GM23338 (cell line): Measurements from ENCODE around the gene NAMPT. TPM values are rescaled to one million over a fixed set of nuclear protein-coding genes. Genes with fewer than 3 reads are reported as not detected.

Experiments used
- ATAC-seq: fragments of 200-7000 bp; cut with Tn5 transposase; 3 replicates; pipeline ENCODE4 v1.9.1; 2020
- DNase-seq: peaks from one replicate; pipeline ENCODE4 v3.0.0-alpha.2; 2015; ENCODE audit warnings: low spot score
- H2AFZ ChIP-seq: fragments of 200-600 bp; sonication (generic); 2 replicates; pipeline ENCODE4 v1.8.0; 2016; ENCODE audit warnings: antibody characterized with exemption, mild to moderate bottlenecking, moderate library complexity
- H3F3A ChIP-seq: fragments of 200-600 bp; sonication (generic); replicated peaks from 2 replicates; pipeline ENCODE4 v1.8.0; 2017; ENCODE audit warnings: antibody characterized with exemption, mixed run types, low read depth
- H3K27ac ChIP-seq: fragments of 200-600 bp; sonication (generic); 2 replicates; pipeline ENCODE4 v1.6.1; 2016; ENCODE audit warnings: low read depth
- H3K27me3 ChIP-seq: fragments of 200-600 bp; sonication (generic); 2 replicates; pipeline ENCODE4 v1.8.0; 2016; ENCODE audit warnings: mild to moderate bottlenecking, mixed run types, moderate library complexity; ENCODE audit not compliant: insufficient read depth
- H3K36me3 ChIP-seq: fragments of 200-600 bp; sonication (generic); 2 replicates; pipeline ENCODE4 v1.8.0; 2016; ENCODE audit warnings: mild to moderate bottlenecking; ENCODE audit not compliant: insufficient read depth
- H3K4me1 ChIP-seq: fragments of 200-600 bp; sonication (generic); 2 replicates; pipeline ENCODE4 v1.8.0; 2016; ENCODE audit warnings: mild to moderate bottlenecking, moderate library complexity; ENCODE audit not compliant: insufficient read depth
- H3K4me2 ChIP-seq: fragments of 200-600 bp; sonication (generic); 2 replicates; pipeline ENCODE4 v1.7.1; 2017; ENCODE audit warnings: mixed run types
- H3K4me3 ChIP-seq: fragments of 200-600 bp; sonication (generic); 2 replicates; pipeline ENCODE4 v1.6.1; 2016; ENCODE audit warnings: mixed run types
- H3K79me2 ChIP-seq: fragments of 200-600 bp; sonication (generic); replicated peaks from 2 replicates; pipeline ENCODE4 v1.8.0; 2017; ENCODE audit warnings: mild to moderate bottlenecking; ENCODE audit not compliant: insufficient read depth
- H3K9me2 ChIP-seq: fragments of 200-600 bp; sonication (generic); 2 replicates; pipeline ENCODE4 v1.8.0; 2017; ENCODE audit not compliant: insufficient read depth
- H4K20me1 ChIP-seq: fragments of 200-600 bp; sonication (generic); replicated peaks from 2 replicates; pipeline ENCODE4 v1.8.0; 2017; ENCODE audit warnings: mild to moderate bottlenecking; ENCODE audit not compliant: insufficient read depth
- H3K27ac Mint-ChIP-seq: 2 replicates; pipeline ENCODE4 v1.8.0; 2020; ENCODE audit warnings: inconsistent platforms, mild to moderate bottlenecking, moderate library complexity, mixed read lengths
- H3K27me3 Mint-ChIP-seq: 3 replicates; pipeline ENCODE4 v1.8.0; 2022; ENCODE audit warnings: low read depth, mild to moderate bottlenecking, moderate library complexity, mixed read lengths, inconsistent platforms; ENCODE audit not compliant: insufficient read depth, poor library complexity
- H3K36me3 Mint-ChIP-seq: 3 replicates; pipeline ENCODE4 v1.8.0; 2021; ENCODE audit warnings: low read depth, mild to moderate bottlenecking, inconsistent platforms, moderate library complexity, mixed read lengths
- H3K4me1 Mint-ChIP-seq: 3 replicates; pipeline ENCODE4 v1.8.0; 2020; ENCODE audit warnings: mild to moderate bottlenecking, inconsistent platforms, mixed read lengths
- H3K4me3 Mint-ChIP-seq: 3 replicates; pipeline ENCODE4 v1.8.0; 2021; ENCODE audit warnings: moderate library complexity, mild to moderate bottlenecking, inconsistent platforms, mixed read lengths
- H3K9me3 Mint-ChIP-seq: 3 replicates; pipeline ENCODE4 v1.8.0; 2020; ENCODE audit warnings: moderate library complexity, mild to moderate bottlenecking, inconsistent platforms, mixed read lengths
- CREB1 ChIP-seq: fragments of 250-450 bp; sonication (Bioruptor Pico); IDR thresholded peaks from 2 replicates; pipeline ENCODE4 v1.5.0; 2020; ENCODE audit warnings: low read depth, mild to moderate bottlenecking, moderate library complexity
- ETS1 ChIP-seq: IDR thresholded peaks from 2 replicates; pipeline ENCODE4 v1.6.1; 2016; ENCODE audit warnings: antibody characterized with exemption
- EZH2 ChIP-seq: fragments of 200-600 bp; sonication (generic); IDR thresholded peaks from one replicate; pipeline ENCODE4 v1.8.0; 2017; ENCODE audit warnings: antibody characterized with exemption, mild to moderate bottlenecking, low read depth; ENCODE audit not compliant: unreplicated experiment
- EZH2phosphoT487 ChIP-seq: fragments of 200-600 bp; sonication (generic); IDR thresholded peaks from one replicate; pipeline ENCODE4 v1.8.1; 2018; ENCODE audit warnings: antibody characterized with exemption; ENCODE audit not compliant: unreplicated experiment
- JUNB ChIP-seq: IDR thresholded peaks from one replicate; pipeline ENCODE4 v1.6.1; 2016; ENCODE audit warnings: antibody characterized with exemption; ENCODE audit not compliant: unreplicated experiment
- NANOG ChIP-seq: IDR thresholded peaks from 2 replicates; pipeline ENCODE4 v1.6.1; 2016; ENCODE audit warnings: antibody characterized with exemption, borderline replicate concordance
- POLR2AphosphoS5 ChIP-seq: IDR thresholded peaks from 2 replicates; pipeline ENCODE4 v1.6.1; 2016; ENCODE audit warnings: antibody characterized with exemption, low read depth
- STAT1 ChIP-seq: IDR thresholded peaks from one replicate; pipeline ENCODE4 v1.6.1; 2016; ENCODE audit warnings: antibody characterized with exemption; ENCODE audit not compliant: unreplicated experiment
- ZNF114 ChIP-seq: fragments of 250-450 bp; sonication (Bioruptor Pico); IDR thresholded peaks from 2 replicates; pipeline ENCODE4 v1.5.0; 2020; ENCODE audit warnings: mild to moderate bottlenecking, moderate library complexity
- ZNF331 ChIP-seq: fragments of 250-450 bp; sonication (Bioruptor Pico); IDR thresholded peaks from 2 replicates; pipeline ENCODE4 v1.5.0; 2020; ENCODE audit warnings: low read depth, mild to moderate bottlenecking, moderate library complexity
- polyA plus RNA-seq: library from polyadenylated mRNA; unstranded; fragments of >200 nt; fragmentation: Nextera tagmentation; extraction: Ambion mirVana; gene quantifications from 2 replicates; pipeline ENCODE4 v1.2.1, GENCODE V29; 2016
- total RNA-seq: library from RNA; depleted of rRNA; stranded (reverse); fragments of >200 nt; shearing (Covaris generic); gene quantifications from 2 replicates; pipeline ENCODE4 v1.2.3, GENCODE V29; 2014
- TF ChIP-seq, protein P1 (sequence below), 2 experiments: fragments of 200-600 bp in 1 of 2; sonication (generic) in 1 of 2; conservative IDR thresholded peaks; 2 replicates each; pipeline versions ENCODE4 v1.5.1 to v1.6.1; 2016 to 2017; ENCODE audit warnings: antibody characterized with exemption in 2 of 2, low read depth in 2 of 2, mild to moderate bottlenecking in 2 of 2, moderate library complexity in 1 of 2
- TF ChIP-seq, protein P2 (sequence below): fragments of 250-450 bp; sonication (Bioruptor Pico); IDR thresholded peaks from 2 replicates; pipeline ENCODE4 v1.5.0; 2020; ENCODE audit warnings: mild to moderate bottlenecking, moderate library complexity
- TF ChIP-seq, protein P3 (sequence below): IDR thresholded peaks from one replicate; pipeline ENCODE4 v1.6.1; 2018; ENCODE audit warnings: antibody characterized with exemption; ENCODE audit not compliant: unreplicated experiment

NAMPT gene
- total and polyA plus RNA-seq, 2 experiments from 2014 or later: 37.9 to 73.9 TPM

- no peaks in the 10 kb centered on the region for H3K27me3 Mint-ChIP-seq
- no peak overlapping the region for H3K4me2 ChIP-seq
- no peaks in the 10 kb centered on the region for H3K4me1 Mint-ChIP-seq
- TF ChIP-seq, protein P1, sequence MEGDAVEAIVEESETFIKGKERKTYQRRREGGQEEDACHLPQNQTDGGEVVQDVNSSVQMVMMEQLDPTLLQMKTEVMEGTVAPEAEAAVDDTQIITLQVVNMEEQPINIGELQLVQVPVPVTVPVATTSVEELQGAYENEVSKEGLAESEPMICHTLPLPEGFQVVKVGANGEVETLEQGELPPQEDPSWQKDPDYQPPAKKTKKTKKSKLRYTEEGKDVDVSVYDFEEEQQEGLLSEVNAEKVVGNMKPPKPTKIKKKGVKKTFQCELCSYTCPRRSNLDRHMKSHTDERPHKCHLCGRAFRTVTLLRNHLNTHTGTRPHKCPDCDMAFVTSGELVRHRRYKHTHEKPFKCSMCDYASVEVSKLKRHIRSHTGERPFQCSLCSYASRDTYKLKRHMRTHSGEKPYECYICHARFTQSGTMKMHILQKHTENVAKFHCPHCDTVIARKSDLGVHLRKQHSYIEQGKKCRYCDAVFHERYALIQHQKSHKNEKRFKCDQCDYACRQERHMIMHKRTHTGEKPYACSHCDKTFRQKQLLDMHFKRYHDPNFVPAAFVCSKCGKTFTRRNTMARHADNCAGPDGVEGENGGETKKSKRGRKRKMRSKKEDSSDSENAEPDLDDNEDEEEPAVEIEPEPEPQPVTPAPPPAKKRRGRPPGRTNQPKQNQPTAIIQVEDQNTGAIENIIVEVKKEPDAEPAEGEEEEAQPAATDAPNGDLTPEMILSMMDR (conservative IDR thresholded peaks at IDR 0.05; ENCODE audit: low read depth in 2 of 2): no peak
- TF ChIP-seq ZNF331 (CRISPR knock-in tag): no peak
- TF ChIP-seq CREB1 (CRISPR knock-in tag): no peak
- TF ChIP-seq NANOG: no peak
- TF ChIP-seq, protein P2, sequence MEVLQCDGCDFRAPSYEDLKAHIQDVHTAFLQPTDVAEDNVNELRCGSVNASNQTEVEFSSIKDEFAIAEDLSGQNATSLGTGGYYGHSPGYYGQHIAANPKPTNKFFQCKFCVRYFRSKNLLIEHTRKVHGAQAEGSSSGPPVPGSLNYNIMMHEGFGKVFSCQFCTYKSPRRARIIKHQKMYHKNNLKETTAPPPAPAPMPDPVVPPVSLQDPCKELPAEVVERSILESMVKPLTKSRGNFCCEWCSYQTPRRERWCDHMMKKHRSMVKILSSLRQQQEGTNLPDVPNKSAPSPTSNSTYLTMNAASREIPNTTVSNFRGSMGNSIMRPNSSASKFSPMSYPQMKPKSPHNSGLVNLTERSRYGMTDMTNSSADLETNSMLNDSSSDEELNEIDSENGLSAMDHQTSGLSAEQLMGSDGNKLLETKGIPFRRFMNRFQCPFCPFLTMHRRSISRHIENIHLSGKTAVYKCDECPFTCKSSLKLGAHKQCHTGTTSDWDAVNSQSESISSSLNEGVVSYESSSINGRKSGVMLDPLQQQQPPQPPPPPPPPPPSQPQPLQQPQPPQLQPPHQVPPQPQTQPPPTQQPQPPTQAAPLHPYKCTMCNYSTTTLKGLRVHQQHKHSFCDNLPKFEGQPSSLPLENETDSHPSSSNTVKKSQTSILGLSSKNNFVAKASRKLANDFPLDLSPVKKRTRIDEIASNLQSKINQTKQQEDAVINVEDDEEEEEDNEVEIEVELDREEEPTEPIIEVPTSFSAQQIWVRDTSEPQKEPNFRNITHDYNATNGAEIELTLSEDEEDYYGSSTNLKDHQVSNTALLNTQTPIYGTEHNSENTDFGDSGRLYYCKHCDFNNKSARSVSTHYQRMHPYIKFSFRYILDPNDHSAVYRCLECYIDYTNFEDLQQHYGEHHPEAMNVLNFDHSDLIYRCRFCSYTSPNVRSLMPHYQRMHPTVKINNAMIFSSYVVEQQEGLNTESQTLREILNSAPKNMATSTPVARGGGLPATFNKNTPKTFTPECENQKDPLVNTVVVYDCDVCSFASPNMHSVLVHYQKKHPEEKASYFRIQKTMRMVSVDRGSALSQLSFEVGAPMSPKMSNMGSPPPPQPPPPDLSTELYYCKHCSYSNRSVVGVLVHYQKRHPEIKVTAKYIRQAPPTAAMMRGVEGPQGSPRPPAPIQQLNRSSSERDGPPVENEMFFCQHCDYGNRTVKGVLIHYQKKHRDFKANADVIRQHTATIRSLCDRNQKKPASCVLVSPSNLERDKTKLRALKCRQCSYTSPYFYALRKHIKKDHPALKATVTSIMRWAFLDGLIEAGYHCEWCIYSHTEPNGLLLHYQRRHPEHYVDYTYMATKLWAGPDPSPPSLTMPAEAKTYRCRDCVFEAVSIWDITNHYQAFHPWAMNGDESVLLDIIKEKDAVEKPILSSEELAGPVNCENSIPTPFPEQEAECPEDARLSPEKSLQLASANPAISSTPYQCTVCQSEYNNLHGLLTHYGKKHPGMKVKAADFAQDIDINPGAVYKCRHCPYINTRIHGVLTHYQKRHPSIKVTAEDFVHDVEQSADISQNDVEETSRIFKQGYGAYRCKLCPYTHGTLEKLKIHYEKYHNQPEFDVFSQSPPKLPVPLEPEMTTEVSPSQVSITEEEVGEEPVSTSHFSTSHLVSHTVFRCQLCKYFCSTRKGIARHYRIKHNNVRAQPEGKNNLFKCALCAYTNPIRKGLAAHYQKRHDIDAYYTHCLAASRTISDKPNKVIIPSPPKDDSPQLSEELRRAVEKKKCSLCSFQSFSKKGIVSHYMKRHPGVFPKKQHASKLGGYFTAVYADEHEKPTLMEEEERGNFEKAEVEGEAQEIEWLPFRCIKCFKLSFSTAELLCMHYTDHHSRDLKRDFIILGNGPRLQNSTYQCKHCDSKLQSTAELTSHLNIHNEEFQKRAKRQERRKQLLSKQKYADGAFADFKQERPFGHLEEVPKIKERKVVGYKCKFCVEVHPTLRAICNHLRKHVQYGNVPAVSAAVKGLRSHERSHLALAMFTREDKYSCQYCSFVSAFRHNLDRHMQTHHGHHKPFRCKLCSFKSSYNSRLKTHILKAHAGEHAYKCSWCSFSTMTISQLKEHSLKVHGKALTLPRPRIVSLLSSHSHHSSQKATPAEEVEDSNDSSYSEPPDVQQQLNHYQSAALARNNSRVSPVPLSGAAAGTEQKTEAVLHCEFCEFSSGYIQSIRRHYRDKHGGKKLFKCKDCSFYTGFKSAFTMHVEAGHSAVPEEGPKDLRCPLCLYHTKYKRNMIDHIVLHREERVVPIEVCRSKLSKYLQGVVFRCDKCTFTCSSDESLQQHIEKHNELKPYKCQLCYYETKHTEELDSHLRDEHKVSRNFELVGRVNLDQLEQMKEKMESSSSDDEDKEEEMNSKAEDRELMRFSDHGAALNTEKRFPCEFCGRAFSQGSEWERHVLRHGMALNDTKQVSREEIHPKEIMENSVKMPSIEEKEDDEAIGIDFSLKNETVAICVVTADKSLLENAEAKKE (CRISPR knock-in tag): no peak
- TF ChIP-seq ETS1: no peak
- no peak for TF ChIP-seq EZH2phosphoT487
- TF ChIP-seq, protein P3, sequence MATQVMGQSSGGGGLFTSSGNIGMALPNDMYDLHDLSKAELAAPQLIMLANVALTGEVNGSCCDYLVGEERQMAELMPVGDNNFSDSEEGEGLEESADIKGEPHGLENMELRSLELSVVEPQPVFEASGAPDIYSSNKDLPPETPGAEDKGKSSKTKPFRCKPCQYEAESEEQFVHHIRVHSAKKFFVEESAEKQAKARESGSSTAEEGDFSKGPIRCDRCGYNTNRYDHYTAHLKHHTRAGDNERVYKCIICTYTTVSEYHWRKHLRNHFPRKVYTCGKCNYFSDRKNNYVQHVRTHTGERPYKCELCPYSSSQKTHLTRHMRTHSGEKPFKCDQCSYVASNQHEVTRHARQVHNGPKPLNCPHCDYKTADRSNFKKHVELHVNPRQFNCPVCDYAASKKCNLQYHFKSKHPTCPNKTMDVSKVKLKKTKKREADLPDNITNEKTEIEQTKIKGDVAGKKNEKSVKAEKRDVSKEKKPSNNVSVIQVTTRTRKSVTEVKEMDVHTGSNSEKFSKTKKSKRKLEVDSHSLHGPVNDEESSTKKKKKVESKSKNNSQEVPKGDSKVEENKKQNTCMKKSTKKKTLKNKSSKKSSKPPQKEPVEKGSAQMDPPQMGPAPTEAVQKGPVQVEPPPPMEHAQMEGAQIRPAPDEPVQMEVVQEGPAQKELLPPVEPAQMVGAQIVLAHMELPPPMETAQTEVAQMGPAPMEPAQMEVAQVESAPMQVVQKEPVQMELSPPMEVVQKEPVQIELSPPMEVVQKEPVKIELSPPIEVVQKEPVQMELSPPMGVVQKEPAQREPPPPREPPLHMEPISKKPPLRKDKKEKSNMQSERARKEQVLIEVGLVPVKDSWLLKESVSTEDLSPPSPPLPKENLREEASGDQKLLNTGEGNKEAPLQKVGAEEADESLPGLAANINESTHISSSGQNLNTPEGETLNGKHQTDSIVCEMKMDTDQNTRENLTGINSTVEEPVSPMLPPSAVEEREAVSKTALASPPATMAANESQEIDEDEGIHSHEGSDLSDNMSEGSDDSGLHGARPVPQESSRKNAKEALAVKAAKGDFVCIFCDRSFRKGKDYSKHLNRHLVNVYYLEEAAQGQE: no peak
- no peak for TF ChIP-seq POLR2AphosphoS5
- TF ChIP-seq EZH2: no peak
- no peak for TF ChIP-seq JUNB
- no peak for TF ChIP-seq ZNF114 (CRISPR knock-in tag)
- TF ChIP-seq STAT1: no peak
- H2AFZ ChIP-seq: no peak overlapping the region
- ATAC-seq: no peak
- no peaks in the 10 kb centered on the region for H3K27me3 ChIP-seq
- H3K4me3 ChIP-seq: no peak overlapping the region
- H3K27ac ChIP-seq: no peak overlapping the region
- H3K4me3 Mint-ChIP-seq: no peak overlapping the region
- peaks cover 60% of the 10 kb centered on the region for H3K36me3 Mint-ChIP-seq
- peaks cover 36% of the 10 kb centered on the region for H3K36me3 ChIP-seq
- no peaks in the 10 kb centered on the region for H3K4me1 ChIP-seq
- H3K27ac Mint-ChIP-seq: no peak overlapping the region
- H4K20me1 ChIP-seq: peaks cover 23% of the 10 kb centered on the region
- H3F3A ChIP-seq: no peaks in the 10 kb centered on the region
- peaks cover 14% of the 10 kb centered on the region for H3K79me2 ChIP-seq
- DNase-seq: no peak
- H3K9me3 Mint-ChIP-seq: no peaks in the 10 kb centered on the region
- H3K9me2 ChIP-seq: no peaks in the 10 kb centered on the region
Measured at GRCh38 chr7:106270122-106270977, 14.4 kb downstream of the NAMPT start.
